ENCODE results near the gene NIT1.

- TF ChIP-seq DPF2 (CRISPR knock-in tag; IDR thresholded peaks at IDR 0.05; ENCODE audit: borderline replicate concordance, low read depth) (no peak), MXI1 (IDR thresholded peaks at IDR 0.05; ENCODE audit: borderline replicate concordance, low read depth, low read length) (no peak), MYC (CRISPR knock-in tag; IDR thresholded peaks at IDR 0.05; ENCODE audit: borderline replicate concordance) (no peak), MEIS1 (CRISPR knock-in tag; IDR thresholded peaks at IDR 0.05; ENCODE audit: borderline replicate concordance) (no peak), ZNF101 (CRISPR knock-in tag; IDR thresholded peaks at IDR 0.05; ENCODE audit: borderline replicate concordance, low read depth) (no peak)
These were observed 37.2 kb upstream of the NIT1 start for GRCh38 chr1:161080441-161081405.
